Sigmoid colon (tissue), 3 donors: ENCODE measurements around the gene TACSTD2.

Experiments used
- CTCF ChIP-seq, 4 experiments: fragments of 450-650 bp in 3 of 4; fragments of 200-600 bp in 1 of 4; IDR thresholded peaks; one replicate each; pipeline ENCODE4 v1.5.1; 2016 to 2019; ENCODE audit warnings: antibody characterized with exemption in 4 of 4, mild to moderate bottlenecking in 3 of 4, moderate library complexity in 2 of 4
- POLR2A ChIP-seq, 2 donors: fragments of 450-650 bp; IDR thresholded peaks; one replicate each; pipeline ENCODE4 v1.6.1; 2016; ENCODE audit warnings: antibody characterized with exemption in 2 of 2, mild to moderate bottlenecking in 2 of 2, moderate library complexity in 2 of 2

- TF ChIP-seq CTCF (IDR thresholded peaks at IDR 0.05) (no peak), POLR2A (IDR thresholded peaks at IDR 0.05) (no peak)
Measured at GRCh38 chr1:58568911-58569310, 8.1 kb downstream of the TACSTD2 start.
